Heart left ventricle (tissue), 16 donors: ENCODE results near the gene RNF26. TPM values are rescaled to one million over a fixed set of nuclear protein-coding genes. Genes with fewer than 3 reads are reported as not detected.
"Not testable (repeated sequence)": the region's sequence is repeated elsewhere in the genome, so short reads cannot be mapped to it uniquely, and the experiment has no call there.

Source experiments
- ATAC-seq, 4 donors: fragments of 200-7000 bp; cut with Tn5 transposase; one replicate each; pipeline ENCODE4 v1.9.1; 2020 to 2022; ENCODE audit warnings: moderate library complexity in 4 of 4, mild to moderate bottlenecking in 3 of 4, moderate number of reproducible peaks in 1 of 4
- DNase-seq, 5 donors: peaks; one replicate each; pipeline ENCODE4 v3.0.0-alpha.2; 2020
- H3K27ac ChIP-seq, 12 donors: fragments of 200-600 bp; sonication (generic) in 4 of 12; one replicate each; pipeline versions ENCODE4 v1.5.0 to v1.8.0; 2016 to 2022; ENCODE audit warnings: mild to moderate bottlenecking in 2 of 12
- H3K27me3 ChIP-seq, 9 donors: fragments of 200-600 bp; sonication (generic) in 2 of 9; one replicate each; pipeline versions ENCODE4 v1.5.1 to v1.8.0; 2016 to 2022; ENCODE audit warnings: mild to moderate bottlenecking in 3 of 9
- H3K36me3 ChIP-seq, 9 donors: fragments of 200-600 bp; sonication (generic) in 2 of 9; one replicate each; pipeline versions ENCODE4 v1.5.0 to v1.8.0; 2018 to 2022; ENCODE audit warnings: mild to moderate bottlenecking in 2 of 9
- H3K4me1 ChIP-seq, 12 donors: fragments of 200-600 bp; sonication (generic) in 4 of 12; one replicate each; pipeline versions ENCODE4 v1.5.0 to v1.8.0; 2016 to 2022; ENCODE audit warnings: mild to moderate bottlenecking in 3 of 12
- H3K4me3 ChIP-seq, 12 donors: fragments of 200-600 bp; sonication (generic) in 4 of 12; one replicate each; pipeline versions ENCODE4 v1.5.0 to v1.8.0; 2017 to 2022; ENCODE audit warnings: mild to moderate bottlenecking in 9 of 12, moderate library complexity in 4 of 12
- H3K9me3 ChIP-seq, 12 donors: fragments of 200-600 bp; sonication (generic) in 4 of 12; one replicate each; pipeline versions ENCODE4 v1.5.0 to v1.8.0; 2016 to 2022; ENCODE audit warnings: mild to moderate bottlenecking in 1 of 12
- POLR2A ChIP-seq, 2 donors: fragments of 450-650 bp; IDR thresholded peaks; one replicate each; pipeline ENCODE4 v1.6.1; 2017; ENCODE audit warnings: antibody characterized with exemption in 2 of 2, mild to moderate bottlenecking in 2 of 2, moderate library complexity in 2 of 2
- WGBS, 4 donors: extraction: QIAGEN DNeasy Blood & Tissue Kit in 2 of 4; methylation state at CpG; one replicate each; pipeline versions ENCODE4 v1.1.5 to v1.1.7; 2013 to 2018; 5-methylcytosine and 5-hydroxymethylcytosine counted together
- intact Hi-C, 10 donors: fragments of 100-400 bp; cut with DNase I; formaldehyde crosslinking; loops; one replicate each; pipeline versions ENCODE4 v1.11.1 to v1.14.2; 2022
- microRNA-seq, 4 donors: library from miRNA; unstranded; fragments of <30 nt; microRNA quantifications; one replicate each; pipeline versions ENCODE4 to v1.2.0, GENCODE V29; 2017 to 2020
- polyA plus RNA-seq, 2 donors: library from polyadenylated mRNA; stranded (reverse); fragments of 200-250 nt; gene quantifications; one replicate each; pipeline ENCODE4 v1.2.3, GENCODE V29; 2013
- total RNA-seq, 9 donors: library from RNA; depleted of rRNA in 2 of 9; stranded (reverse); fragments of >200 nt in 2 of 9; fragmentation: NEBNext Ultra II Directional in 3 of 9; extraction: Animal tissue kit (Norgen Biotek cat#: 25700) in 3 of 9; gene quantifications; one replicate each; pipeline versions ENCODE4 v1.1.0 to v1.2.4, GENCODE V29; 2016 to 2023
- TF ChIP-seq, protein P1 (sequence below), 12 donors: fragments of 200-600 bp; sonication (generic) in 4 of 12; IDR thresholded peaks; one replicate each; pipeline versions ENCODE4 v1.5.0 to v1.8.0; 2018 to 2022; ENCODE audit warnings: antibody characterized with exemption in 12 of 12, mild to moderate bottlenecking in 5 of 12
- donor health status: ischemic (EF 13 %, LVEDD 7.1; RV severe dilation, severe dysfunction).
- donor health status: healthy with polysubstance abuse.
- donor health status: DM: no; HTN: yes; CAD: no.
- donor health status: DM: no; HTN: no; CAD: no.
- donor health status: ischemic (EF 25% LVEDD 6.9; RV normal size, moderate dysfunction).
- donor health status: ischemic (EF 25% LVEDD 5.7; RV mildly dilated, moderate dysfunction).
- donor health status: healthy.
- donor health status: DM: yes; HTN: yes; CAD: no.
- donor health status: ischemic (EF 35%, LVEDD 5.7; RV mildly dilated, moderate dysfunction).
- donor health status: nonischemic (EF 11% LVEDD 7.7; RV severe dilation, severe dysfunction).
- donor health status: DM: yes; HTN: yes; CAD: no.
- donor health status: PGD.
- donor health status: ischemic (EF 29% LVEDD 5.4; RV normal size, mild dysfunction).
- donor health status: nonischemic (EF 23%, LVEDD 6.1; RV moderate dilation, normal function).

RNF26 gene
- total and polyA plus RNA-seq, 11 donors, result 6.2 to 22.4 (median 11.8) TPM

GRCh38 chr11:119382101-119382500 lies 47.8 kb downstream of the RNF26 start:
- H3K4me3 ChIP-seq, result peak overlapping the region in 11 of 12 donors; percentile 9 to 65 (median 53)

GRCh38 chr11:119382513-119382912 lies 48.2 kb downstream of the RNF26 start:
- H3K4me3 ChIP-seq, ATAC-seq, H3K27me3 ChIP-seq, H3K27ac ChIP-seq, H3K36me3 ChIP-seq, DNase-seq, H3K9me3 ChIP-seq: not testable (repeated sequence)
- peaks cover 0 to 31% (median 17%) of the 10 kb centered on the region in 12 donors for H3K4me1 ChIP-seq
- whole genome bisulfite sequencing, 4 donors, result 88 to 92% (median 90%) methylated on average over 14 of the region's 14 CpGs
- intact Hi-C loops, result loop anchor here in 5 of 10 donors (5.0 to 10.0 kb wide), 4 partner anchors 45 to 95 kb away; no protein-coding TSS in a partner anchor

More at GRCh38 chr11:119382101-119382500, 47.8 kb downstream of the RNF26 start:
- Histone ChIP-seq H3K4me1 (peaks cover 0 to 35% (median 17%) of the 10 kb centered on the region in 12 donors), H3K9me3 (no peaks in the 10 kb centered on the region), H3K27ac (peak overlapping the region in 1 of 12 donors; percentile 88), H3K27me3 (peaks cover 0 to 7% (median 0%) of the 10 kb centered on the region in 9 donors), H3K36me3 (no peaks in the 10 kb centered on the region)
- intact Hi-C loops, result loop anchor here in 5 of 10 donors (5.0 to 10.0 kb wide), 4 partner anchors 45 to 95 kb away; no protein-coding TSS in a partner anchor
- TF ChIP-seq, protein P1, sequence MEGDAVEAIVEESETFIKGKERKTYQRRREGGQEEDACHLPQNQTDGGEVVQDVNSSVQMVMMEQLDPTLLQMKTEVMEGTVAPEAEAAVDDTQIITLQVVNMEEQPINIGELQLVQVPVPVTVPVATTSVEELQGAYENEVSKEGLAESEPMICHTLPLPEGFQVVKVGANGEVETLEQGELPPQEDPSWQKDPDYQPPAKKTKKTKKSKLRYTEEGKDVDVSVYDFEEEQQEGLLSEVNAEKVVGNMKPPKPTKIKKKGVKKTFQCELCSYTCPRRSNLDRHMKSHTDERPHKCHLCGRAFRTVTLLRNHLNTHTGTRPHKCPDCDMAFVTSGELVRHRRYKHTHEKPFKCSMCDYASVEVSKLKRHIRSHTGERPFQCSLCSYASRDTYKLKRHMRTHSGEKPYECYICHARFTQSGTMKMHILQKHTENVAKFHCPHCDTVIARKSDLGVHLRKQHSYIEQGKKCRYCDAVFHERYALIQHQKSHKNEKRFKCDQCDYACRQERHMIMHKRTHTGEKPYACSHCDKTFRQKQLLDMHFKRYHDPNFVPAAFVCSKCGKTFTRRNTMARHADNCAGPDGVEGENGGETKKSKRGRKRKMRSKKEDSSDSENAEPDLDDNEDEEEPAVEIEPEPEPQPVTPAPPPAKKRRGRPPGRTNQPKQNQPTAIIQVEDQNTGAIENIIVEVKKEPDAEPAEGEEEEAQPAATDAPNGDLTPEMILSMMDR (IDR thresholded peaks at IDR 0.05), result no peak
- TF ChIP-seq POLR2A (IDR thresholded peaks at IDR 0.05), result no peak
- ATAC-seq (no peak), DNase-seq (no peak)
- WGBS, 4 donors, result 9 to 13% (median 12%) methylated on average over 9 of the region's 9 CpGs

- H3K36me3 ChIP-seq, result no peaks in the 10 kb centered on the region
- H3K9me3 ChIP-seq, result no peaks in the 10 kb centered on the region
- peaks cover 0 to 23% (median 17%) of the 10 kb centered on the region in 12 donors for H3K4me1 ChIP-seq
- intact Hi-C loops, result loop anchor here in 5 of 10 donors (5.0 to 10.0 kb wide), 4 partner anchors 47 to 93 kb away; no protein-coding TSS in a partner anchor
- 82 to 93% (median 89%) methylated on average over 2 of the region's 2 CpGs for WGBS, 4 donors
- DNase-seq (no peak), ATAC-seq (no peak)
- H3K4me3 ChIP-seq, result no peak overlapping the region
- TF ChIP-seq POLR2A (IDR thresholded peaks at IDR 0.05), result no peak
- TF ChIP-seq, protein P1 (IDR thresholded peaks at IDR 0.05), result no peak
- H3K27me3 ChIP-seq, result peaks cover 0 to 7% (median 0%) of the 10 kb centered on the region in 9 donors
- H3K27ac ChIP-seq, result no peak overlapping the region
Measured at GRCh38 chr11:119384332-119384731, 50.0 kb downstream of the RNF26 start.

Small RNAs within 50 kb of the gene (microRNA-seq; reads per million reads assigned to microRNA genes)
- 0 to 0.77 (median 0.41) reads per million in 4 donors for gene MIR6756

Other genes with a start within 250 kb of the RNF26 start
- 10 to 100 TPM in 8 of 9 donors, 1 to 10 TPM in 1; 8.1 to 24.1 (median 16.6) TPM for gene HMBS, start 249.6 kb upstream of the RNF26 start, total RNA-seq
- gene HMBS, start 249.6 kb upstream of the RNF26 start, polyA plus RNA-seq, result 10 to 100 TPM; 28.8 to 34.0 TPM
- gene DPAGT1, start 232.7 kb upstream of the RNF26 start, total RNA-seq, result 10 to 100 TPM; 11.2 to 32.4 (median 16.5) TPM
- 10 to 100 TPM; 13.4 to 32.9 TPM for gene DPAGT1, start 232.7 kb upstream of the RNF26 start, polyA plus RNA-seq
- 10 to 100 TPM in 5 of 9 donors, 1 to 10 TPM in 4; 7.1 to 18.3 (median 11.2) TPM for gene C2CD2L, start 227.2 kb upstream of the RNF26 start, total RNA-seq
- 10 to 100 TPM in 1 of 2 donors, 1 to 10 TPM in 1; 6.6 to 17.7 TPM for gene C2CD2L, start 227.2 kb upstream of the RNF26 start, polyA plus RNA-seq
- gene HINFP, start 212.9 kb upstream of the RNF26 start, total RNA-seq, result 10 to 100 TPM in 7 of 9 donors, 1 to 10 TPM in 2; 9.4 to 16.3 (median 12.8) TPM
- 10 to 100 TPM; 10.8 to 12.9 TPM for gene HINFP, start 212.9 kb upstream of the RNF26 start, polyA plus RNA-seq
- gene ABCG4, start 185.5 kb upstream of the RNF26 start, total RNA-seq, result 1 to 10 TPM in 4 of 9 donors, under 1 TPM in 5; 0.38 to 2.1 (median 0.98) TPM
- gene ABCG4, start 185.5 kb upstream of the RNF26 start, polyA plus RNA-seq, result 1 to 10 TPM in 1 of 2 donors, under 1 TPM in 1; 0.25 to 1.1 TPM
- 10 to 100 TPM; 19.7 to 47.0 (median 30.7) TPM for gene NLRX1, start 165.8 kb upstream of the RNF26 start, total RNA-seq
- 10 to 100 TPM; 10.6 to 13.7 TPM for gene NLRX1, start 165.8 kb upstream of the RNF26 start, polyA plus RNA-seq
- 1 to 10 TPM in 1 of 9 donors, not detected in 8; 3.7 TPM for gene NHERF4, start 149.1 kb upstream of the RNF26 start, total RNA-seq
- not detected for gene NHERF4, start 149.1 kb upstream of the RNF26 start, polyA plus RNA-seq
- gene CBL, start 128.2 kb upstream of the RNF26 start, total RNA-seq, result 10 to 100 TPM in 3 of 9 donors, 1 to 10 TPM in 6; 6.1 to 20.4 (median 9.5) TPM
- 1 to 10 TPM; 3.1 to 5.8 TPM for gene CBL, start 128.2 kb upstream of the RNF26 start, polyA plus RNA-seq
- 100 to 1,000 TPM in 6 of 9 donors, 10 to 100 TPM in 3; 46.7 to 380 (median 110) TPM for gene MCAM, start 17.4 kb upstream of the RNF26 start, total RNA-seq
- gene MCAM, start 17.4 kb upstream of the RNF26 start, polyA plus RNA-seq, result 100 to 1,000 TPM in 1 of 2 donors, 10 to 100 TPM in 1; 31.9 to 108 TPM
- gene C1QTNF5, start 6.4 kb downstream of the RNF26 start, total RNA-seq, result 10 to 100 TPM; 12.9 to 47.1 (median 19.8) TPM
- gene C1QTNF5, start 6.4 kb downstream of the RNF26 start, polyA plus RNA-seq, result 10 to 100 TPM; 20.0 to 23.9 TPM
- gene MFRP, start 12.2 kb downstream of the RNF26 start, total RNA-seq, result not detected
- gene MFRP, start 12.2 kb downstream of the RNF26 start, polyA plus RNA-seq, result under 1 TPM in 1 of 2 donors, not detected in 1; 0.04 TPM
- gene USP2, start 47.2 kb downstream of the RNF26 start, total RNA-seq, result 100 to 1,000 TPM in 7 of 9 donors, 10 to 100 TPM in 2; 53.7 to 138 (median 108) TPM
- gene USP2, start 47.2 kb downstream of the RNF26 start, polyA plus RNA-seq, result 10 to 100 TPM; 62.3 to 79.9 TPM
- gene THY1, start 88.6 kb downstream of the RNF26 start, total RNA-seq, result 10 to 100 TPM in 2 of 9 donors, 1 to 10 TPM in 6, not detected in 1; 1.1 to 57.8 (median 5.8) TPM
- 10 to 100 TPM in 1 of 2 donors, under 1 TPM in 1; 0.80 to 16.7 TPM for gene THY1, start 88.6 kb downstream of the RNF26 start, polyA plus RNA-seq